Ishikawa (cell line): ENCODE results near the gene SIGLEC8.

Source experiments
- EGR1 ChIP-seq: IDR thresholded peaks from 2 replicates; pipeline ENCODE4 v1.6.1; 2012
- FOXM1 ChIP-seq: IDR thresholded peaks from 2 replicates; pipeline ENCODE4 v1.6.1; 2012; ENCODE audit warnings: low read depth, borderline replicate concordance
- TAF1 ChIP-seq: IDR thresholded peaks from 2 replicates; pipeline ENCODE4 v1.6.1; 2012; ENCODE audit warnings: low read depth, mild to moderate bottlenecking
- TCF12 ChIP-seq: IDR thresholded peaks from 2 replicates; pipeline ENCODE4 v1.6.1; 2012; ENCODE audit warnings: low read depth
- YY1 ChIP-seq: IDR thresholded peaks from 2 replicates; pipeline ENCODE4 v1.6.1; 2012; ENCODE audit warnings: low read depth
- TF ChIP-seq, protein P1 (sequence below): IDR thresholded peaks from 2 replicates; pipeline ENCODE4 v1.6.1; 2012
- TF ChIP-seq, protein P2 (sequence below): IDR thresholded peaks from 2 replicates; pipeline ENCODE4 v1.6.1; 2012; ENCODE audit warnings: low read depth, mild to moderate bottlenecking
- TF ChIP-seq, protein P3 (sequence below): IDR thresholded peaks from 2 replicates; pipeline ENCODE4 v1.6.1; 2012

- TF ChIP-seq, protein P1, sequence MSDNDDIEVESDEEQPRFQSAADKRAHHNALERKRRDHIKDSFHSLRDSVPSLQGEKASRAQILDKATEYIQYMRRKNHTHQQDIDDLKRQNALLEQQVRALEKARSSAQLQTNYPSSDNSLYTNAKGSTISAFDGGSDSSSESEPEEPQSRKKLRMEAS: no peak
- TF ChIP-seq, protein P2, sequence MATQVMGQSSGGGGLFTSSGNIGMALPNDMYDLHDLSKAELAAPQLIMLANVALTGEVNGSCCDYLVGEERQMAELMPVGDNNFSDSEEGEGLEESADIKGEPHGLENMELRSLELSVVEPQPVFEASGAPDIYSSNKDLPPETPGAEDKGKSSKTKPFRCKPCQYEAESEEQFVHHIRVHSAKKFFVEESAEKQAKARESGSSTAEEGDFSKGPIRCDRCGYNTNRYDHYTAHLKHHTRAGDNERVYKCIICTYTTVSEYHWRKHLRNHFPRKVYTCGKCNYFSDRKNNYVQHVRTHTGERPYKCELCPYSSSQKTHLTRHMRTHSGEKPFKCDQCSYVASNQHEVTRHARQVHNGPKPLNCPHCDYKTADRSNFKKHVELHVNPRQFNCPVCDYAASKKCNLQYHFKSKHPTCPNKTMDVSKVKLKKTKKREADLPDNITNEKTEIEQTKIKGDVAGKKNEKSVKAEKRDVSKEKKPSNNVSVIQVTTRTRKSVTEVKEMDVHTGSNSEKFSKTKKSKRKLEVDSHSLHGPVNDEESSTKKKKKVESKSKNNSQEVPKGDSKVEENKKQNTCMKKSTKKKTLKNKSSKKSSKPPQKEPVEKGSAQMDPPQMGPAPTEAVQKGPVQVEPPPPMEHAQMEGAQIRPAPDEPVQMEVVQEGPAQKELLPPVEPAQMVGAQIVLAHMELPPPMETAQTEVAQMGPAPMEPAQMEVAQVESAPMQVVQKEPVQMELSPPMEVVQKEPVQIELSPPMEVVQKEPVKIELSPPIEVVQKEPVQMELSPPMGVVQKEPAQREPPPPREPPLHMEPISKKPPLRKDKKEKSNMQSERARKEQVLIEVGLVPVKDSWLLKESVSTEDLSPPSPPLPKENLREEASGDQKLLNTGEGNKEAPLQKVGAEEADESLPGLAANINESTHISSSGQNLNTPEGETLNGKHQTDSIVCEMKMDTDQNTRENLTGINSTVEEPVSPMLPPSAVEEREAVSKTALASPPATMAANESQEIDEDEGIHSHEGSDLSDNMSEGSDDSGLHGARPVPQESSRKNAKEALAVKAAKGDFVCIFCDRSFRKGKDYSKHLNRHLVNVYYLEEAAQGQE: no peak
- TF ChIP-seq EGR1 (no peak), YY1 (no peak), FOXM1 (no peak), TAF1 (no peak), TCF12 (no peak)
- TF ChIP-seq, protein P3, sequence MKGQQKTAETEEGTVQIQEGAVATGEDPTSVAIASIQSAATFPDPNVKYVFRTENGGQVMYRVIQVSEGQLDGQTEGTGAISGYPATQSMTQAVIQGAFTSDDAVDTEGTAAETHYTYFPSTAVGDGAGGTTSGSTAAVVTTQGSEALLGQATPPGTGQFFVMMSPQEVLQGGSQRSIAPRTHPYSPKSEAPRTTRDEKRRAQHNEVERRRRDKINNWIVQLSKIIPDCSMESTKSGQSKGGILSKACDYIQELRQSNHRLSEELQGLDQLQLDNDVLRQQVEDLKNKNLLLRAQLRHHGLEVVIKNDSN: no peak
Measured at GRCh38 chr19:51497666-51498065, 39.4 kb upstream of the SIGLEC8 start.
